ENCODE data around the gene RYR2.

GRCh38 chr1:237201155-237201554 is 159.2 kb downstream of the RYR2 start:
- TF ChIP-seq EZH2 (IDR thresholded peaks at IDR 0.05; ENCODE audit: borderline replicate concordance) = no peak
- no peak for TF ChIP-seq CTCF (IDR thresholded peaks at IDR 0.05; ENCODE audit: poor library complexity)
- TF ChIP-seq EZH2phosphoT487 (IDR thresholded peaks at IDR 0.05; ENCODE audit: low read depth, severe bottlenecking, unreplicated experiment) = no peak

Data from hepatocyte (in vitro differentiated cells).